Endometrial microvascular endothelial cells (primary cell): ENCODE data around the gene METTL3. TPM values are rescaled to one million over a fixed set of nuclear protein-coding genes. Genes with fewer than 3 reads are reported as not detected.
"Not testable (repeated sequence)": the region's sequence is repeated elsewhere in the genome, so short reads cannot be mapped to it uniquely, and the experiment has no call there.

Source experiments
- in situ Hi-C: cut with HindIII; loops from 2 replicates; pipeline ENCODE4 v1.10.0; 2017; ENCODE audit warnings: low sequenced_read_pairs, low pct_unique_long_range_greater_than_20kb; ENCODE audit errors: inconsistent ontology term
- total RNA-seq: library from RNA; depleted of rRNA; stranded (reverse); fragments of >200 nt; gene quantifications from one replicate; pipeline ENCODE4 v1.2.3, GENCODE V29; 2015; ENCODE audit errors: inconsistent ontology term

METTL3 gene
- 75.2 TPM for total RNA-seq

DNA sequence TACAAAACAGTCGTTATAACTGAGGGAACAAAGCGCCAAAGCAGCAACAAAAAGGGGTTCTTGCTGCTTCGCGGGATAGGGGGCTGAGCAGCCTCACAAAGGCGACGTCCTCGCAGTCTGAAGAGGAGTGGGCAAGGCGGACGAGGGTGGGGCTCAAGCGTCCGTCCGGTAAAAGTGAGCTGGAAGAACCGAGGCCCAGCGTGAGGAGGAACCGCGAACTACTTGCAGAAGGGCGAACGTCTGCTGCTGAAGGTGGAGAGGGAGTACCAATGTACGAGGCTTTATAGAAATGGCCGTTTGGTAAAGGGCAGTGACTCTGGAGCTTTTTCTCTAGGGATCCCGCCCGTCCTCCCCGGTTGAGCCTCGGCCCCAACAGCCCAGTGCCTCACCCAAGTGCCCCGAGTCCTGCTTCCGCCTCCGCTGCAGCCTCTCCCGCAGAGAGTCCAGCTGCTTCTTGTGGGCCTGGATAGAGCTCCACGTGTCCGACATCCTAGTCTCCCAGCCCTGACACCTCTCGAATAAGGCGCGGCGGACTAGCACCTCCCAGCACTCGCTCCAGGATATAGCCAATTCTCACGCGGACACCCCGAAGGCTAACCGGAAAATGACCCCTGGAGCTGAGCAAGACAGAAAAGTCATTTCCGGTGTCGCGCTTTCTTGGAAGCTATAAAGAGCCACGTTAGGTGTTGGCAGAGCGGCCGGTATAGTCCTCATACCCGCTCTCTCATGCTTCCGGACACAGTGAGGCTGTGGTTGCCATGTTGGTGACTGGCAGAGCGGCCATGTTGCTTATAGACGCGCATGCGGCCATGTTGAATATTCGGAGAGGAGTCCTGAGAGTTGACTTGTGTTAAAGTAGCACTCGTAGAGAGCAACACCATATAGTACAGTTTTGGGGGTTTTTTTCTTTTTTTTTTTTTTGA is at the start of gene METTL3:
Gene METTL3, minus strand, starts transcription at position 606 of the 923 bp plus-strand sequence. Its CDS starts 117 bp downstream, at position 489.
- in situ Hi-C loops, result no loop called here

GRCh38 chr14:21558703-21559170 is 47.6 kb upstream of the METTL3 start:
- in situ Hi-C loops, result no loop called here

- in situ Hi-C loops, result no loop called here
These were observed 46.2 kb upstream of the METTL3 start for GRCh38 chr14:21557084-21557901.

DNA sequence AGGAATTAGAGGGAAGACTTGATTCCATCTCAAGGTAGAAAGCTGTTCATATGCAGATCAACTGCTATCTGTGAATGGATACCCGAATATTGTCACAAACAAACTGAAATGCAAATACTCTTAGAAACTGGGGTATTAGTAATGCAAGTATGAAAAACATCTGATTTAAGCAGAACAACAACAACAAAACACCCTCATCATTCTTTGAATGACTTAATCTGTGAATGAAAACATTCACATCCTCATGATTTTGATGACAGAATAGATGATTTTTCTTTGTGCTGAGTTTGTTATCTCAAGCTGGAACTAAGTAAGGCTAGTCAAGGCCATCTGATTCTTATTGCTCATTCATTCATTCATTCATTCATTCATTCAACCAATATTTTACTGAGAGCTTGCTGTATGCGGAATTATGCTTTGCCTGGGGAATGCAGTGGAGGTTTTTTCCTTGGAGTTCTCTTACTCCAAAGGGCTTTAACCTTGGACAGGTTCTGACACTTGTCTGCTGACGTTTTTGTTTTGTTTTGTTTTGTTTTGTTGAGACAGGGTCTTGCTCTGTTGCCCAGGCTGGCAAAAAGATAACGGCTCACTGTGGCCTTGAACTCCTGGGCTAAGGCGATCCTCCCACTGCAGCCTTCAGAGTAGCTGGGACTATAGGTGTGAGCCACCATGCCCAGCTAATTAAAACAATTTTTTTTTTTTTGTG is 45.4 kb upstream of the METTL3 start:
- in situ Hi-C loops, result no loop called here

- in situ Hi-C loops, result no loop called here
These were observed 42.1 kb upstream of the METTL3 start for GRCh38 chr14:21553266-21553665.

DNA sequence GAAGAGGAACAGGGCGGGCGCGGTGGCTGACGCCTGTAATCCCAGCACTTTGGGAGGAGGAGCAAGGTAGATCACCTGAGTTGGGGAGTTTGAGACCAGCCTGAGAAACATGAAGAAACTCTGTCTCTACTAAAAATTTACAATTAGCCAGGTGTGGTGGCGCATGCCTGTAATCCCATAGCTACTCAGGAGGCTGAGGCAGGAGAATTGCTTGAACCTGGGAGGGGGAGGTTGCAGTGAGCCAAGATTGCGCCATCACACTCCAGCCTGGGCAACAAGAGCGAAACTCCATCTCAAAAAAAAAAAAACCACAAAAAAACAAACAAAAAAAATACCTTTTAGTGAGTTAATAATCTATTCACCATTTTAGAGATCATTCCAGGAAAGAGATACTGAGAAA is 33.4 kb upstream of the METTL3 start:
- in situ Hi-C loops, result not testable (repeated sequence)

- in situ Hi-C loops, result no loop called here
These were observed 32.8 kb upstream of the METTL3 start for GRCh38 chr14:21543963-21544362.

- in situ Hi-C loops, result no loop called here
These were observed 32.4 kb upstream of the METTL3 start for GRCh38 chr14:21543521-21543960.

DNA sequence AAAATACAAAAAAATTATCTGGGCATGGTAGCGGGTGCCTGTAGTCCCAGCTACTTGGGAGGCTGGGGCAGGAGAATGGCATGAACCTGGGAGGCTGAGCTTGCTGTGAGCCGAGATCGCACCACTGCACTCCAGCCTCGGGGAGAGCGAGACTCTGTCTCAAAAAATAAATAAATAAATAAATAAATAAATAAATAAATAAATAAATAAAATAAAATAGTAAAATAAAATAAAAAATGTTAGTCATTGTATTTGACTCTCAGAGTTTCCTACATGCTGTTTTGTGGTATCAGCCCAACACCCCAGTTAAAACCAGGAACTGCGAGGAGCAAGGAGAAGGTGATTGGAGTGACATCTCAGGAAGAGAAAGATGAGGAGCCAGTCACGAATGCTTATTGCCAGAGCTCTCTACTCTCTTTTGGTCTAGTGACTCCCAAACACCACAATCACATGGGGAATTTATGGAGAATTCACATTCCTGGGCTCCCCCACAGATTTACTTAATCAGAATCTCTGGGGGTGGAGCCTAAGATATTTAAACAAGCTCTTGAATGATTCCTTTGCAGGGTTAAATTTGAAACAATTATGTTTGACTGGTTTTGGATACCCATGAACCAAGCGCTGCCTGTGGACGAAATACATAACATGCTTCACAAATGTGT is 30.4 kb upstream of the METTL3 start:
- in situ Hi-C loops, result no loop called here

GRCh38 chr14:21539189-21539940 is 28.2 kb upstream of the METTL3 start:
- in situ Hi-C loops, result no loop called here

GRCh38 chr14:21537090-21537424 is 25.9 kb upstream of the METTL3 start:
- in situ Hi-C loops, result no loop called here

DNA sequence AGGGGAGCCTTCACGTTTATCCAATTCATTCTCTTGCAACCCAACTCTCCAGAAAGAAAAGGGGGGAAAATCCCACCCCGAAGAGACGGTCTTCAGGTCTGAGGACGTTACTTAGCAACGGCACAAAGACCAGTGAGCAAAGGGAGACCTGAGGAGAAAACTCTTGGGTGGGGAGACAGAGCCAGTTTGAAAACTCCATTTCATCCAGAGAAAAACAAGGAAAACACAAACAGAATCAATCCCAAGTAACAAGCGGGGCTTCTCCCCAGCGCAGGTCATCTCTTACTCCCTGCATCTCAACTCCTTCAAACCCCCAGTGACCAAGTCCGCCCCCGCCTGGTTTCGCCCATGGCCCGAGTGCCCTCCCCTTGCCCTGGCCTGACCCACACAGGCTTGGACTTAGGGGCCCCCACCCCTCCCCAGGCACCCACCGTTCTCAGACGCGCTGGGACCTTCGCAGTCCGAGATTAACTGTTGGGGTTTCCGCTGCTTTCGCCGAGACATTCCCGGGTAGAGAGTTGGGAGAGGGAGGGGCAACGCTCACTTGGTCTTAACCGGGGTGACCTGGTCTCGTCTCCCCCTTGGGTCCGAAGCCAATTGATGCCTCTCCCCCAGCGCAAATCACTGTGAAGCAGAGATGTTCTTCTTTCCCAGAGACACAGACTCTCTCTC is 25.4 kb upstream of the METTL3 start:
- in situ Hi-C loops, result no loop called here

DNA sequence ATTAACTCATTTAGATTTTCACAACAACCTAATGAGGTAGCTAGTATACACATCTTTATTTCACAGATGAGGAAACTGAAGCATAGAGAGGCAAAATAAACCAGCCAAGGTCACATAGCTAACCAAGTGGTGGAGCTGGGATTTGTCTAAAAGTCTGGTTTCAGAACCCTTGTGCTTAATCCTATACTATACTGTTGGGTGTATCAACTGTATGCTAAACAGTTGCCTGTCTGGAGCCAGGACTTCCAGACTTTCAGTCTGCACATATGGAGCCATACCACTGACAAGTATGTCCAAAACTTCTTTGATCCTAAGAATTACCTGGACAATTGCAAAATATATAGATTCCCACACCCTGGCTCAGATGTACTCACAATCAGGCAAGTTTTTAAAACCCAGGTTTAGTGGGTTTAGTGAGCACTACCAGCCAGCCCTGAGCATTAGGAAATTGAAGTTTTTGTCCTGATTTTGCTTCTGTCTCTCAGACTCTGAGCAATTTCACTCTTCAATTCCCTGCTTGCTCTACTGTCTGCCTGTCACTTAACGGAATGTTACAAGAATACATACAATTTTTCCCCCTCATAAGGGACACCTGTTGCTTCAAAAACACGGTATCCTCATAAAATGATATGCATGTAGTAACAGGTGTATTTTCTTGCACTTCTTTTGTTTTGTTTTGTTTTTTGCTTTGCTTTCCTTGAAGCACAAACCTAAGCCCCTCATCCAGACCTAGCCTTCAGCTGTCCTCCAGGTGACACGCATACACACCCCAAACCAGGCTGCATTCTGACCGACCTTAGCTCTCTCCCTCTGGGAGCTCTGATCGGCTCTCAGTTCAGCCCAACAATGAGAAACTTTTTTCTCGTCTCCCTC is 24.6 kb upstream of the METTL3 start:
- in situ Hi-C loops, result no loop called here

GRCh38 chr14:21534576-21534975 is 23.4 kb upstream of the METTL3 start:
- in situ Hi-C loops, result no loop called here

DNA sequence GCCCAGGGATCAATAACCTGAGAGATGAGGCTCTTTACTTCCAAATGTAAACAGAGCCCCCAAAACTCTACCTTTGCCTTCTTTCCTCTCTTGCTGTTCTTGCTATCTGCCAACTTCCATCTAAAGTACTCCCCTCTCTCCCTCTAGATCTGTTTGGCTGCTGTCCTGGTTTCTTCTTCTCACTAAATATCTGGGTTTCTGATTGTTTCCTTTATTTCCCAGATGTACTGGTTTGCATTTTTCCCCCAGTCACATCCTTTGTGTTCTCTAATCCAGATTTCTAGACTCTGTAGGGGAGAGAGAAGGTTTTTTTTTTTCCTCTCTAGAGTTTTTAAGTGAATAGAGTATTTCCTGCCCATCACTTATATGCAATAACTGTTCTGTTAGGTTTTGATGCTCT is 22.2 kb upstream of the METTL3 start:
- in situ Hi-C loops, result no loop called here

- in situ Hi-C loops, result no loop called here
These were observed 18.4 kb upstream of the METTL3 start for GRCh38 chr14:21529515-21529914.
